SKM-1 treated with dmso at 0.1 percent for 144 hours (cell line): ENCODE results near the gene MVB12A.

Source experiments
- DNase-seq: peaks from one replicate; lab custom pipeline; 2025; ENCODE audit not compliant: unreplicated experiment; lab: John Stamatoyannopoulos, UW

MVB12A gene

DNA sequence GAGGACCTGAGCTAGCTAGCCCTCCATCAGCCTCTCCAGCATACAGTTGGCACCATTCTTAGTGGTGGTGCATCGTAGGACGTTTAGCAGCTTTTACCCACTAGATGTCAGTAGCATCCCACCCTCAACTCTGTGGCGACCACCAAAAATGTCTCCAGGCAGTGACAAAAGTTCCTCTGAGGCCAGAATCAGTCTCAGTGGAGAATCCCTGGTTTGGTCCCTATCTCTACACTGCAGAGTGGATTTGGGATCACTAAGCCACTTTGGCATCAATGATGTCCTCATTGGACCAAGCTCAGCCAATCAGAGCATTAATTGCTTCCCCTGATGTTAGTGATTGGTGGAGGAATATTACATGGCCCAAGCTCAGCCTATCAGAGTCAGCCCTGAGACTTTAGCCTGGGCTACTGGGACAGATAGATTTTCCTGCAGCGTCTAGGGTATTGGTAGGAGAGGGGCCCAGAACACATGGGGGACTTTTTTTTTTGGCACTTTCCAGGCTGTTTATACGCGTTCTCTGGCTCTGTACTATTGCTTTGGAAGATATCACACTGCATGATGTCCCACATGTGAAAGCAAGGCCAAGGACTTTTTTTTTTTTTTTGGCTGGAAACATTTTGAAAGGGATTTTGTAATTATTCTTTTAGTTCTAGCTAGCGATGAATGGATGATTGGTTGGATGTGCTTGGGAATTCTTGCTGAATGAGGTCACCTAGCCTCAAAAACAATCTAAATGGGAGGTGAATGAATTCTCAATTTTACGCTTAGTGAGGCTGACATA lies 21.6 kb downstream of the MVB12A start:
- DNase-seq: peak; percentile 26

DNA sequence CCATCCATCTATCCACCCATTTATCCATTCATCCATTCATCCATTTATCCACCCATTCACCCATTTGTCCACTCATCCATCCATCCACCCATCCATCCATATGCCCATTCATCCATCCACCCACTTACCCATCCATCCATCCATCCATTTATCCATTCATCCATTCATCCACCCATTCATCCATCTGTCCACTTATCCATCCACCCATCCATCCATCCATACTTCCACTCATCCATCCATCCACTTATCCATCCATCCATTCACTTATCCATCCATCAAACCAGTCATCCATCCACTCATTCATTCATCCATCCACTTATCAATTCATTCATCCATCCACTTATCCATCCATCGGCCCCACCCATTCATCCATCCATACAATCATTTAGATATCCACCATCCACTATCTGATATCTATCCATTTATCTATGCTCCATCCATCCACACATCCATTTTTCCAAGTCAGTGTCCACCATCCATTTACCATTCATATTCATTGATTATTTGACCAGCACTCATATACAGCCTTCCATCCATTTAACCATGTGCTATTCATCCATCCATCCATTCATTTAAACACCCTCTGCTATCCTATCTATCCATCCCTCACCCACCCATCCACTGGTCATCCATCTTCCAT lies 25.8 kb downstream of the MVB12A start:
- no peak for DNase-seq

- no peak for DNase-seq
Measured at GRCh38 chr19:17447704-17448130, 27.9 kb downstream of the MVB12A start.

- peak; percentile 61 for DNase-seq
Measured at GRCh38 chr19:17448131-17448967, 28.5 kb downstream of the MVB12A start, which contains the start of gene TMEM221. Gene TMEM221, minus strand, starts transcription at chr19:17448668. Its CDS starts 206 bp downstream, at chr19:17448462.

GRCh38 chr19:17450264-17451075 lies 30.6 kb downstream of the MVB12A start:
- peak; percentile 30 for DNase-seq

DNA sequence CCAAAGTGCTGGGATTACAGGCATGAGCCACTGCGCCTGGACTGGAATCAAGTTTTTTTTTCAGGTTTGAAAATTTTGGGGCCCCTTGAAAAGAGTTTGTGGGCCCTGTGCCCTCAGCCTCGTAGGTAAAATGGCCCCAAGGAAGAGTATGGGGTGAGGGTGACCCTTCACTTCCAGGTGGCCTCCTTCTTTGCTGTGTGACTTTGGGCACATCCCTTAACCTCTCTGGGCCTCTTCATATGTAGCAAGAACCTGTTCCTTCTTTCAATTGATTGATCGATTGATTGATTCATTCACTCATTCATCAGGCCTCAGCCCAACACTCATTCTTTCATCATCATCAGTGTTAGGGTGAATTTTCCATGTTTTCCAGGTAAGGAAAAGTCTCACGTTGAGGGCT lies 32.0 kb downstream of the MVB12A start:
- DNase-seq: no peak

DNA sequence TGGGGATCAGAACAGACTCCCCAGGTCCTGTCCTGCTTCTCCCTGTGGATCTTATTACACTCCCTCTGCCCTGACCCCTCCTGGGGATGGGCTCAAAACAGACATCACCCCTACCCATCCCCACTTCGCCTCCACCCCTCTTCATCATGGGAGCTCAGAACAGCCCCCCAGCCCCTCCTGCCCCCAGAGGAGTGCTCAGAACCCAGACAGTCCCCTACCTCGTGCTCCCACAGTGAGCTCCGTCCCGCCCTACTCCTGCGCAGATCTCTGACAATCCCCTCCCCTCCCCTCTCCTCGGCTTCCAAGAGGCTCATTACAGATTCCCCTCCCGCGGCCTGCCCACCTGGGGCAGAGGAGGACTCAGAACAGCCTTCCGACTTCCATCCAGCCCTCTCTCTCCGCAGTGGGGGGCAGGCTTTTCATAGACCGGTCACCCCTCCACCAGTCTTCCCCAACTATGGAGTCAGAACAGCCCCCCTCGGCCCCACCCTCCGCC lies 34.8 kb downstream of the MVB12A start:
- no peak for DNase-seq

DNA sequence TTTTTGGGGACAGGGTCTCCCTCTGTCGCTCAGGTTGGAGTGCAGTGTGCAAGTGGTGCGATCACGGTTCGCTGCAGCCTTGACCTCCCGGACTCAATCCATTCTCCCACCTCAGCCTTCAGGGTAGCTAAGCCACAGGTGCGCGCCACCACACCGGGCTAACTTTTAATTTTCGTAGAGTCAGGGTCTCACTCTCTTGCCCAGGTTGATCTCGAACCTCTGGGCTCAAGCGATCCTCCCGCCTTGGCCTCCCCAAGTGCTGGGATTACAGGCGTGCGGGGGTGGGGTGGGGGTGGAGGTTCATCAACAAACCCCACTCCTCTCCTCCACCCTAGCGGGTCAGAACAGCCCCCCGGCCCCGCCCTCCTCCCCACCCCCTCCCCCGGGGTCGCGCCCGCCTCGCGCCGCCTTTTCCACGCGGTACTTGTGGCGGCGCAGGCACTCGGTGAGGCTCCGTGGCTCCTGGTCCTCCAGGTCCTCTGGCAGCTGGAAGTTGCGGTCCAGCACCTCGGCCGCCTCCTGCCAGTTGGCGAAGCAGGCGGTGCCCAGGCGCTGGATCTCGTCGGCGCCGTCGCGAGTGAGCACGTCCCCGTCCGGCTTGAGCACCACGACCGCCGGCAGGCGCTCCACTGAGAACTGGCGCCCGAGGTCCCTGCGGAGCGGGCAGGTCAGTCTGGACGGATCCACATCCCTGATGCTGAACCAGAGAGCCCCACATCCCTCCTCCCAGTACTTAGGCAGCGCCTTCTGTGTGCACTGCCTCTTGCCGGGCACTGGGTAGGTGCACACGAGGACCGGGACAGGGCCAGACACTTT lies 35.7 kb downstream of the MVB12A start:
- no peak for DNase-seq

DNA sequence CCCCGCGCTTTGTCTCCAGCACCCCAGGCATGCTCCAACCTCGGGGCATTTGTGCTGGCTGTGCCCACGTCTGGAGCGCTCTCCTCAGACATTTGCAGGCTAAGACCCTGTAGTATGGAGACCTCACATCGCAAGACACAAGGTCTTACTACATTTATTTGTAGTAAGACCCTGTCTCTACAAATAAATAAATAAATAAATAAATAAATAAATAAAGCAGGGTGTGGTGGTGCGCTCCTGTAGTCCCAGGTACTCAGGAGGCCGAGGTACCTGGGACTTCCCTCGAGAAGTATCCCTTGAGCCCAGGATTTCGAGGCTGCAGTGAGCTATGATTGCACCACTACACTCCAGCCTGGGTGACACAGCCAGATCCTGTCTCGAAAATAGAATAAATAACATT lies 36.3 kb downstream of the MVB12A start:
- no peak for DNase-seq

- DNase-seq: no peak
Measured at GRCh38 chr19:17457616-17458015, 37.8 kb downstream of the MVB12A start.

DNA sequence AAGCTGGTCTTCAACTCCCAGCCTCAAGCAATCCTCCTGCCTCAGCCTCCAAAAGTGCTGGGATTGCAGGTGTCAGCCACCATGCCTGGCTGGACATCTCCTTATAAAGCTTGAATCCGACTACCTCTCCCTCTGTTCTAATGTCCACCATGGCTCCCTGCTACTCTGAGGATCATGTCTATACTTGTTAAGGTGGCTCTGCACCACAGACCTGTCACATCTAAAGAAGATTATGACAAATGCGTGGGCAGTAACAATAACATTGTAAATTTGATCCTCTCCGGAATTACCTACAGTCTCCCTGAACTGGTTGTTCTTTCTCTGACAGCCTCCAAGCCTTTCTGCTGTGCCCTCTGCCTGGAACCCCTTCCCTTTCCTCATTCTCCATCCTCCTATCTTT lies 39.1 kb downstream of the MVB12A start:
- no peak for DNase-seq

GRCh38 chr19:17460372-17461230 lies 40.8 kb downstream of the MVB12A start, which contains the start of gene NXNL1:
Gene NXNL1, minus strand, starts transcription at chr19:17460926. Its CDS starts 57 bp downstream, at chr19:17460869.
- DNase-seq: no peak

GRCh38 chr19:17466487-17466850 lies 46.6 kb downstream of the MVB12A start:
- DNase-seq: no peak

DNA sequence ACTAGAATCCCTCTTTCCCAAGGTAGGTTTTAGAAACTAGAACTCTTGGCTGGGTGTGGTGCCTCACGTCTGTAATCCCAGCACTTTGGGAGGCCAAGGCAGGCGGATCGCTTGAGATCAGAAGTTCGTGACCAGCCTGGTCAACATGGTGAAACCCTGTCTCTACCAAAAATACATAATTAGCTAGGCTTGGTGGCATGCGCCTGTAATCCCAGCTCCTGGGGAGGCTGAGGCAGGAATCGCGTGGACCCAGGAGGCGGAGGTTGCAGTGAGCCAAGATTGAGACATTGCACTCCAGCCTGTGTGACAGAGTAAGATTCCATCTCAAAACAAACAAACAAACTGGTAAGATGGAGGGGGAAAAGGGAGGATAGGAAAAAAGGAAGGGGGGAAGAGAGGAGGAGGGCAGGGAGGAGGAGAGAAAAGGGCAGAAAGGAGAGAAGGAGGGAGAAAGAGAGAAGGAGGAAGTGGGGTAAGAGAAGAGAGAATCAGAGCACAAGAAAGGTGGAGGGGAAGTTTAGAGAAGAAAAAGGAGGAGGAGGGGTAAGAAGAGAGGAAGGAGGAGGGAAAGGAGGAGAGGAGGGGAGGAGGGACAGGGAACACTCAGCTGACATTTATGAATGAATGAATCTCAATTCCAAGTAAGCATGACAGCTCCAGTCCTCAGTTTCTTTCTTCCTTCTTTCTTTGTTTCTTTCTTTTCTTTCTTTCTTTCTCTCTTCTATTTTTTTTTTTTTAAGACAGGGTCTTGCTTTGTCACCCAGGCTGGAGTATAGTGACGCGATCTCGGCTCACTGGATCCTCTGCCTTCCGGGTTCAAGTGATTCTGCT lies 47.8 kb downstream of the MVB12A start:
- DNase-seq: no peak

DNA sequence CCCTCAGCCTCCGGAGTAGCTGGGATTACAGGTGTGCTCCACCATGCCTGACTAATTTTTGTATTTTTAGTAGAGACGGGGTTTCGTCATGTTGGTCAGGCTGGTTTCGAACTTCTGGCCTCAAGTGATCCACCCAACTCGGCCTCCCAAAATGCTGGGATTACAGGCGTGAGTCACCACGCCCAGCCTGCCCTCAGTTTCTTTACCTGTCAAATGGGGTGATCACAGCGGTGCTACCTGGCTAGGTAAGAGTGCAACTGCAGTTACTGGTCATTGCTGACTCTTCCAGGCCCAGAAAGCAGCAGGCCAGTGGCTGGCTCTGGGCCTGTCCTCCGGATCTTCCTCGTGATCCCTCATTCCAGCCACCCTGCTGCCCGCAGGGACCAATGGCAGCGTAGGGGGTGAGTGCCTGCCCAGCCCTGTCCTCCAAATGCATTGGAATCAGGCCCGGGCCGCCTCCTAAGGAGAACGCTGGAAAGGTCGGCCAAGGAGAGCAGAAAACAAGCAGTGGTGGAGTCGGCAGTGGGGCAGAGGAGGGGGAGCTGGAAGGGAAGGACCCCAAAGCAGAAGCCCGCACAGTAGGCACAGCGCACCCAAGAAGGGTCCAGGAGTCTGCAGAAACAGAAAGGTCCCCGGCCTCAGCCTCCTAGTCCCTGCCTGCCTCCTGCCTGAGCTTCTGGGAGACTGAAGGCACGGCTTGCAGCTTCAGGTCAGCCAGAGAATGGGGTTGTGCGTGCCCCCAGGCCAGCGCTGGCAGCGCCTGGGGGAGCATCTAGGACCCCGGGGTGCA lies 48.6 kb downstream of the MVB12A start:
- no peak for DNase-seq

DNA sequence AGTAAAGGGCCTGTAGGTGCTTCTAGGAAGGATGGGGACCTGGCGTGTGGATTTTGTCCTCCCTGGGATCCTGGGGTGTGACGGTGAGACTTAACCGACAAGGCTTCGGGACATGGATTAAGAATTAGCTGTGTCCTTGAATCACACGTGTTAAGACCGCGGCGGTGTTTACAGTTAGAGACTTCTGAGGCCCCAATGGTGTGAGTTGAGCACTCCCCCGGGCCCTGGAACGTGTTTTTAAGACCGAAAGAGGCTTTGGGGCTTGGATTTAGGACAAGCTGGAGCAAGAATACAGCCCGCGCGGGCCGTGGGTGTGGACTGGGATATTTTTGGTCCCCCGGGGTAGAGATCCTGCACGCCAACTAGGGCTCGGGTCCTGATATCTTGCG lies 49.2 kb downstream of the MVB12A start:
- no peak for DNase-seq

GRCh38 chr19:17469481-17470067 lies 49.7 kb downstream of the MVB12A start:
- DNase-seq: peak; percentile 90
